Aorta (tissue), 5 donors: Measurements from ENCODE around the gene ENSA. TPM values are rescaled to one million over a fixed set of nuclear protein-coding genes. Genes with fewer than 3 reads are reported as not detected.
"Not testable (repeated sequence)": the region's sequence is repeated elsewhere in the genome, so short reads cannot be mapped to it uniquely, and the experiment has no call there.

ENCODE experiments used
- ATAC-seq: fragments of 200-7000 bp; cut with Tn5 transposase; one replicate; pipeline ENCODE4 v1.9.1; 2022; ENCODE audit warnings: moderate library complexity; ENCODE audit not compliant: low FRiP score
- DNase-seq, 2 donors: peaks; one replicate each; pipeline ENCODE4 v3.0.0-alpha.2; 2020
- H3K27ac ChIP-seq, 2 donors: one replicate each; pipeline ENCODE4 v1.5.1; 2013; ENCODE audit warnings: low read length in 2 of 2, mild to moderate bottlenecking in 2 of 2, moderate library complexity in 2 of 2, control low read depth in 1 of 2, inconsistent platforms in 1 of 2, low read depth in 1 of 2
- H3K27me3 ChIP-seq, 2 donors: one replicate each; pipeline ENCODE4 v1.6.1; 2013; ENCODE audit warnings: control low read depth in 1 of 2, low read length in 1 of 2, mild to moderate bottlenecking in 1 of 2, moderate library complexity in 1 of 2; ENCODE audit not compliant: insufficient read depth in 2 of 2, control insufficient read depth in 1 of 2
- H3K36me3 ChIP-seq, 2 donors: one replicate each; pipeline ENCODE4 v1.6.1; 2013; ENCODE audit warnings: control low read depth in 1 of 2, low read length in 1 of 2, mild to moderate bottlenecking in 1 of 2; ENCODE audit not compliant: insufficient read depth in 2 of 2, control insufficient read depth in 1 of 2
- H3K4me1 ChIP-seq, 2 donors: one replicate each; pipeline ENCODE4 v1.6.1; 2013; ENCODE audit warnings: low read length in 2 of 2, control low read depth in 1 of 2, mild to moderate bottlenecking in 1 of 2, moderate library complexity in 1 of 2; ENCODE audit not compliant: insufficient read depth in 2 of 2, control insufficient read depth in 1 of 2
- H3K4me3 ChIP-seq, 2 donors: one replicate each; pipeline ENCODE4 v1.5.1; 2013; ENCODE audit warnings: low read length in 2 of 2, control low read depth in 1 of 2, mild to moderate bottlenecking in 1 of 2
- H3K9me3 ChIP-seq: one replicate; pipeline ENCODE4 v1.6.1; 2013; ENCODE audit warnings: mild to moderate bottlenecking, low read length; ENCODE audit not compliant: control insufficient read depth
- WGBS, 2 donors: extraction: QIAGEN DNeasy Blood & Tissue Kit; methylation state at CpG; one replicate each; pipeline ENCODE4 v1.1.7; 2013; 5-methylcytosine and 5-hydroxymethylcytosine counted together
- intact Hi-C, 2 donors: fragments of 100-400 bp; cut with DNase I; formaldehyde crosslinking; loops; one replicate each; pipeline versions ENCODE4 v1.14.2 to v1.15.0; 2022
- polyA plus RNA-seq, 2 donors: library from polyadenylated mRNA; stranded (reverse); fragments of 200-250 nt; gene quantifications; one replicate each; pipeline ENCODE4 v1.2.3, GENCODE V29; 2013
- total RNA-seq, 2 donors: library from RNA; stranded (reverse); fragmentation: NEBNext Ultra II Directional; extraction: Animal tissue kit (Norgen Biotek cat#: 25700); gene quantifications; one replicate each; pipeline ENCODE4 v1.2.1, GENCODE V29; 2021
- donor health status: healthy with polysubstance abuse.
- donor health status: Bipolar disorder and iron deficiency.
- donor health status: DM: no; HTN: no; CAD: no.
- donor health status: DM: no; HTN: no; CAD: no.
- donor health status: DM: yes; HTN: yes; CAD: no.

Gene ENSA
- total and polyA plus RNA-seq, 4 donors = 113 to 178 (median 143) TPM

- intact Hi-C loops, H3K4me1 ChIP-seq, H3K9me3 ChIP-seq, ATAC-seq, H3K27ac ChIP-seq, H3K4me3 ChIP-seq, H3K27me3 ChIP-seq, DNase-seq, H3K36me3 ChIP-seq: not testable (repeated sequence)
- 90 to 92% methylated on average over 10 of the region's 10 CpGs for WGBS, 2 donors
Measured at GRCh38 chr1:150654635-150655034, 25.2 kb upstream of the ENSA start.

- 78 to 82% methylated on average over 1 of the region's 1 CpG for WGBS, 2 donors
- Histone ChIP-seq H3K36me3 (peaks cover 0 to 5% of the 10 kb centered on the region in 2 donors), H3K27me3 (no peaks in the 10 kb centered on the region), H3K9me3 (no peaks in the 10 kb centered on the region), H3K27ac (no peak overlapping the region), H3K4me3 (no peak overlapping the region), H3K4me1 (no peaks in the 10 kb centered on the region)
- no peak for DNase-seq
- ATAC-seq = peak; percentile 33
- intact Hi-C loops = no loop called here
Measured at GRCh38 chr1:150650193-150650592, 20.8 kb upstream of the ENSA start.

GRCh38 chr1:150649441-150650075 lies 20.1 kb upstream of the ENSA start:
- Histone ChIP-seq H3K4me1 (no peaks in the 10 kb centered on the region), H3K27me3 (no peaks in the 10 kb centered on the region), H3K4me3 (no peak overlapping the region), H3K9me3 (no peaks in the 10 kb centered on the region), H3K36me3 (peaks cover 0 to 5% of the 10 kb centered on the region in 2 donors), H3K27ac (no peak overlapping the region)
- 82 to 87% methylated on average over 5 of the region's 5 CpGs for WGBS, 2 donors
- intact Hi-C loops = no loop called here
- no peak for ATAC-seq
- DNase-seq = no peak

GRCh38 chr1:150642296-150642695 lies 12.9 kb upstream of the ENSA start:
- H3K27me3 ChIP-seq = no peaks in the 10 kb centered on the region
- DNase-seq (no peak), ATAC-seq (no peak)
- 44 to 64% methylated on average over 4 of the region's 4 CpGs for WGBS, 2 donors
- H3K36me3 ChIP-seq = peaks cover 0 to 1% of the 10 kb centered on the region in 2 donors
- H3K4me1 ChIP-seq = no peaks in the 10 kb centered on the region
- H3K9me3 ChIP-seq = no peaks in the 10 kb centered on the region
- intact Hi-C loops = no loop called here
- H3K27ac ChIP-seq = no peak overlapping the region
- no peak overlapping the region for H3K4me3 ChIP-seq

- H3K9me3 ChIP-seq, ATAC-seq: not testable (repeated sequence)
- WGBS, 2 donors = 86 to 87% methylated on average over 9 of the region's 9 CpGs
Measured at GRCh38 chr1:150641126-150641815, 11.9 kb upstream of the ENSA start.

GRCh38 chr1:150638430-150638829 lies 9.0 kb upstream of the ENSA start:
- H3K27me3 ChIP-seq, intact Hi-C loops, ATAC-seq, DNase-seq, H3K4me1 ChIP-seq, H3K36me3 ChIP-seq, H3K4me3 ChIP-seq, H3K9me3 ChIP-seq, H3K27ac ChIP-seq: not testable (repeated sequence)
- WGBS, 2 donors = 95% methylated on average over 6 of the region's 6 CpGs

More at GRCh38 chr1:150641126-150641815, 11.9 kb upstream of the ENSA start:
- intact Hi-C loops, H3K27me3 ChIP-seq, H3K4me3 ChIP-seq, H3K27ac ChIP-seq, DNase-seq, H3K36me3 ChIP-seq, H3K4me1 ChIP-seq: not testable (repeated sequence)

GRCh38 chr1:150634839-150635622 lies 5.6 kb upstream of the ENSA start:
- H3K9me3 ChIP-seq, H3K27me3 ChIP-seq, intact Hi-C loops, H3K27ac ChIP-seq, H3K4me1 ChIP-seq, DNase-seq, ATAC-seq, H3K4me3 ChIP-seq, H3K36me3 ChIP-seq: not testable (repeated sequence)
- WGBS, 2 donors = 72 to 73% methylated on average over 14 to 17 of the region's 17 CpGs

- no peaks in the 10 kb centered on the region for H3K27me3 ChIP-seq
- peak overlapping the region; percentile 28 to 35 for H3K4me3 ChIP-seq
- peaks cover 0 to 1% of the 10 kb centered on the region in 2 donors for H3K36me3 ChIP-seq
- intact Hi-C loops = loop anchor here in 1 of 2 donors (2.0 to 10.0 kb wide), 2 partner anchors 68 to 164 kb away; no protein-coding TSS in a partner anchor
- no peaks in the 10 kb centered on the region for H3K4me1 ChIP-seq
- DNase-seq (no peak), ATAC-seq (no peak)
- H3K9me3 ChIP-seq = no peaks in the 10 kb centered on the region
- peak overlapping the region in 1 of 2 donors; percentile 11 for H3K27ac ChIP-seq
- WGBS, 2 donors = 1% methylated on average over 9 of the region's 9 CpGs
Measured at GRCh38 chr1:150628766-150629114, 672 bp downstream of the ENSA start.
